ENCODE measurements around the gene GRIK5. TPM values are rescaled to one million over a fixed set of nuclear protein-coding genes. Genes with fewer than 3 reads are reported as not detected.

Gene GRIK5
- total and polyA plus RNA-seq, 2 donors (not counting 3 experiments of a cell fraction or from before 2014, with no cell fraction given) = 0.80 to 2.2 TPM

GRCh38 chr19:42116308-42117075, 46.5 kb upstream of the GRIK5 start:
- BruUV-seq (replicated peaks) = no TSS peak
- H3K79me2 ChIP-seq (ENCODE audit: control insufficient read depth, insufficient read depth, low read length) = no peaks in the 10 kb centered on the region
- H4K20me1 ChIP-seq (replicated peaks; ENCODE audit: control insufficient read depth, extremely low read depth, insufficient read depth, low read length) = no peaks in the 10 kb centered on the region
- H3K36me3 ChIP-seq (ENCODE audit: control insufficient read depth in 2 of 2, extremely low read depth in 1 of 2, insufficient read depth in 2 of 2, low read length in 2 of 2) = peaks cover 0 to 2% of the 10 kb centered on the region in 2 experiments
- H3K27me3 ChIP-seq (ENCODE audit: control insufficient read depth in 2 of 2, insufficient read depth in 2 of 2, low read length in 2 of 2) = no peaks in the 10 kb centered on the region
- POLR2A ChIA-PET = no interaction called here
- H2AFZ ChIP-seq (ENCODE audit: low read depth, low read length) = no peak overlapping the region
- H3K9me1 ChIP-seq (replicated peaks; ENCODE audit: control insufficient read depth, extremely low read depth, insufficient read depth, low read length) = no peaks in the 10 kb centered on the region
- no peak overlapping the region for H3K4me2 ChIP-seq (ENCODE audit: insufficient read depth, low read length)
- no peak for DNase-seq (ENCODE audit: low read depth, low spot score)
- no peak for TF ChIP-seq POLR2AphosphoS5 (IDR thresholded peaks at IDR 0.05; ENCODE audit: insufficient read depth, low read depth, low read length)
- TF ChIP-seq MAX (IDR thresholded peaks at IDR 0.05; ENCODE audit: insufficient read depth, insufficient read length) = no peak
- TF ChIP-seq CTCF (IDR thresholded peaks at IDR 0.05; ENCODE audit: extremely low read depth in 1 of 2, insufficient read depth in 1 of 2, low read depth in 1 of 2, low read length in 2 of 2) = no peak
- TF ChIP-seq MYC (IDR thresholded peaks at IDR 0.05; ENCODE audit: low read depth, low read length) = no peak
- TF ChIP-seq POLR2A (IDR thresholded peaks at IDR 0.05; ENCODE audit: low read depth, low read length) = no peak
- TF ChIP-seq EZH2 (IDR thresholded peaks at IDR 0.05; ENCODE audit: borderline replicate concordance, low read depth, low read length, severe bottlenecking) = no peak
- TF ChIP-seq FOS (IDR thresholded peaks at IDR 0.05; ENCODE audit: borderline replicate concordance, insufficient read depth, low read length) = no peak
- no peak for TF ChIP-seq GATA2 (IDR thresholded peaks at IDR 0.05; ENCODE audit: insufficient read depth, insufficient read length, low read depth, low read length)
- TF ChIP-seq JUN (IDR thresholded peaks at IDR 0.05; ENCODE audit: borderline replicate concordance, insufficient read depth, insufficient read length, low read depth) = no peak
- intact Hi-C loops (cut with micrococcal nuclease) (no loop called here), dilution Hi-C loops (cut with MboI; ENCODE audit: extremely low pct_ligation_motif_present, low sequenced_read_pairs) (no loop called here)
- no peaks in the 10 kb centered on the region for H3K9me3 ChIP-seq (replicated peaks; ENCODE audit: control insufficient read depth, insufficient read depth, low read length)
- CTCF ChIA-PET = no interaction called here
- no peak overlapping the region for H3K27ac ChIP-seq (ENCODE audit: insufficient read depth, low read depth, low read length)
- H3K4me3 ChIP-seq (replicated peaks in 1 of 3; ENCODE audit: insufficient read depth in 1 of 3, low read depth in 1 of 3, low read length in 3 of 3) = no peak overlapping the region
- peaks cover 38% of the 10 kb centered on the region for H3K4me1 ChIP-seq (ENCODE audit: control insufficient read depth, extremely low read depth, insufficient read depth, low read length)
- no peak overlapping the region for H3K9ac ChIP-seq (replicated peaks; ENCODE audit: extremely low read depth, insufficient read depth, low read length)
- FAIRE-seq = no peak

All from endothelial cell of umbilical vein (primary cell).